ENCODE measurements around the gene TP63. TPM values are rescaled to one million over a fixed set of nuclear protein-coding genes. Genes with fewer than 3 reads are reported as not detected.

Gene TP63
- polyA plus RNA-seq, 6 donors from 2014 or later = 0.10 to 0.71 (median 0.21) TPM; not detected in 3

DNA sequence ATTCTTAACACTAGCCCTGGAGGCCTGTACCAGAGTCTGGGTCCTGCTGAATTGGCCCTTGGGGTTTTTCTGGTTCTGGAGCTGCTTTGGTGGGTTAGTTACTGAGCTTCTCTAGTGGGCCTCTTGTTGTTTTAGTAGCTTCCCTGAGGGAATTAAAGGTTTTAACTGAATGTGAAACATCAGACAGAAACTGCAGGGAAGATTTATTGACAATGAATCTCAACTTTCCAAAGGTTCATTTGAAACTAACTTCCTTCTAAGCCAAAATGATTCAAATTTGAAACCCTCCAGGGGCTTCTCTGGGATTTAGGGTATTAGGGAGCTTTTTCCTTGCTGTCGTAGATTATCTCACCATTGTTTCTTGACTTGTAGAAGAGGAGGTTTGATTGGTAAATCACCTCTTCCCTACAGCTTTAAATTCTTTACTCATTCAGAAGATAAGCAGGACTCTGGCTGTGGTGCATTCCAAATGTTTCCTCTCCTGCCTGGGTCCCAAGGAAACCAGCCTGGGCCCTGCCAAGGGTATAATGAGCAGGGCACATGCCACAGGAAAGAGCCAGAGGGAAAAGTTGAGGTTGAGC, 71.0 kb downstream of the TP63 start:
- H3K9me3 Mint-ChIP-seq = peaks cover 0 to 3% (median 0%) of the 10 kb centered on the region in 7 donors
- DNase-seq = no peak
- no peak overlapping the region for H3K4me3 Mint-ChIP-seq
- H3K36me3 Mint-ChIP-seq = no peaks in the 10 kb centered on the region
- H3K27me3 Mint-ChIP-seq = peaks cover 0 to 3% (median 0%) of the 10 kb centered on the region in 3 donors
- H3K27ac Mint-ChIP-seq = no peak overlapping the region
- H3K4me1 Mint-ChIP-seq = no peaks in the 10 kb centered on the region
- ATAC-seq (ENCODE audit: low read depth in 2 of 2) = no peak

DNA sequence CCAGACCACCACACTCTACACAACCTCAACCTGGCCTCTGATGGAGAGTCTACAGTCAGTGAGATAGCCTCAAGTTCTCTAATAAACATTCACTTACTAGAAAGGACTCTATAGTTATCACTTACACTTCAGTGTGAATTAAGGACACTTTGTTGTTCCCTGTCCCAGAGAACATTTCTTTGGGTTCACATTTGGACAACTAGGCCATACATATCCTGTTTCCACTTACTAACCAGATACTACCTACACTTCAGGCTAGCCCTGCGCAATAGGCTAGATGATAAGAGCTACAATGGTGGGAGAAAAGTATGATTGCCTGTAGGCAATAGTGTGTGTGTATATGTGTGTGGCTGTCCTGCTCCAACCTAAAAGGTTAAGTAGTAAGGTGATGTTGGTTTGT, 72.7 kb downstream of the TP63 start:
- DNase-seq (no peak), ATAC-seq (ENCODE audit: low read depth in 2 of 2) (no peak)
- Mint-ChIP-seq H3K4me1 (no peaks in the 10 kb centered on the region), H3K27me3 (peaks cover 0 to 3% (median 0%) of the 10 kb centered on the region in 3 donors), H3K36me3 (no peaks in the 10 kb centered on the region), H3K4me3 (no peak overlapping the region), H3K27ac (no peak overlapping the region), H3K9me3 (peaks cover 0 to 3% (median 0%) of the 10 kb centered on the region in 7 donors)

DNA sequence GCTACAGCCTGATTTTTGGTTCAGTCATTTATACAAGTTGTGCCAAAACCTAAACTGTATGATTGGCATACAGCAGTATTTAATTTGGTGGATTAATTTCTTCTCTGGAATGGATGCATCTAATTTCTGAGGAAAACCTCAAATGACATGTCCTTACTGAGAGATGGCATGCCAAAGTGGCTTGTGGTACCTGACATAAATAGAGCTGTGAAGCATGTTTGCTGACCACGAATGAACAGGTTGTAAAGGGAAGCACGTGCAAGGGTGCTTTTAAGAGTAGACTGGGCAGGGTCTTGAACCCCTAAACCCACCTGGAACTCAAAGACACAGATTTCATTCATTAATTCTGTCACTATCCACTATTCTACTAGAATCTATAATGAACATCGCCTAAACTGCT, 77.2 kb downstream of the TP63 start:
- no peaks in the 10 kb centered on the region for H3K36me3 Mint-ChIP-seq
- H3K4me3 Mint-ChIP-seq = no peak overlapping the region
- no peaks in the 10 kb centered on the region for H3K4me1 Mint-ChIP-seq
- DNase-seq (no peak), ATAC-seq (ENCODE audit: low read depth in 2 of 2) (no peak)
- peaks cover 0 to 11% (median 0%) of the 10 kb centered on the region in 7 donors for H3K9me3 Mint-ChIP-seq
- H3K27me3 Mint-ChIP-seq = peaks cover 0 to 3% (median 0%) of the 10 kb centered on the region in 3 donors
- no peak overlapping the region for H3K27ac Mint-ChIP-seq

DNA sequence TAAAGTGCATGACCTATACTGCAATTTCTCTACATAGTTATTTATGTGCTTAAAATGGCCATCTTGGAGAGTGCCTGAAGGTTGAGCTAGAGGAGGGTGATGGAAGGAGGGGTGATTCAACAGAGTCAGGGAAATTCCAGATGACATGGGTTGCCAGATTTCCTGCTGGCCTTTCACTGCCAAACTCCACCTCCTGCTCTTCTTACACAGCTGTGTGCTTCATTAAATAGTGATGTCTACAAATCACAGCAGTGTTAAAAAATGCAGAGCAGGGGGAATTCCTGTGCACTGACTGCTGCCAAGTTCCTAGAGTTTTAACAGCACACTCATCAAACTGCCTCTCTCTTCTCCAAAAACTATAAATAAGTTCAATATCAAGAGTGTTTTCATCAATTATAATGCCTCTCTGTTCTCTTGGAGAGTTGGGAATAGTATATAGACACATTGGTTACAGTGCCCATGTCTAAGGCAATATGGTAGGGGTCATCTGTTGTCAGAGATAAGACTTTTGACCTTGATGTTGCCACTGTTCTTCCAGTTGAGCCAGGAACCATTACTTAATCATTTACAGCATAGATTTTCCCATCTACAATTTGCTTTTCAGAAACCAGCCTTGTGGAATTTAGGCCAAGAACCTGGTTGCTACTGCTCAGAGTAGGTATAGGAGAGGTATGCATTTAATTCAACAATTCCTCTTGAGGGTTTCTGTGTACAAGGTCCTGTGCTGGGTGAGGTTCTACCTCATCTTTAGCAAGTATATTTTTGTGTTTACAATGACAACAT, 79.6 kb downstream of the TP63 start:
- no peaks in the 10 kb centered on the region for H3K4me1 Mint-ChIP-seq
- H3K9me3 Mint-ChIP-seq = peaks cover 0 to 11% (median 0%) of the 10 kb centered on the region in 7 donors
- peaks cover 0 to 3% (median 0%) of the 10 kb centered on the region in 3 donors for H3K27me3 Mint-ChIP-seq
- ATAC-seq (ENCODE audit: low read depth in 2 of 2) (peak in 1 of 2 donors; percentile 34), DNase-seq (no peak)
- H3K27ac Mint-ChIP-seq = peak overlapping the region in 1 of 6 donors; percentile 63
- no peak overlapping the region for H3K4me3 Mint-ChIP-seq
- no peaks in the 10 kb centered on the region for H3K36me3 Mint-ChIP-seq

DNA sequence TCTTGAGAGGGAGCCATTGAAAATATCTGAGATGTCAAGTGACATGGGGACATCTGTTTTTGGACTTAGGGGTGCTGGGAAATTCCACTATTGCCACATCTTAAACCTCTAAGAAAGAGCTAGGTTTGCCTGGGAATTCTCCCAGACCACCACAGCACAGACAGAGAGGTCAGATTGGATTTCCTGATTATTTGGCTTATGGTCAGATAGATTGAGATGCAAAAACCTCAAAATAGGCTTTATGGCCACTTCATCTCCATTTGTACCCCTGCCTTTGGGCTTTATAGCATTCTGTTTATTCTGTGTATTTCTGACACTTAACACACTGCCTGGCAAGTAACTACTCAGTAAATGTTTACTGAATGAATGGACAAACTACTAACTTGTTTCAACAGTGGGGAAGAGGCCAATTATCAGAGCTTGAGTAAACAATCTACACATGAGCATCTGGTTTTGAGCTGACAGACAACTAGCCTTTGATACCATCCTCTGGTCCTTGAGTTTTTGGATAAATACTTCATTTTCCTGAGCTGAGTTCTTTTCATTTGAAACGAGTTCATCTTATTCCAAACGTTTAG, 81.8 kb downstream of the TP63 start:
- ATAC-seq (ENCODE audit: low read depth in 2 of 2) = no peak
- no peak for DNase-seq
- Mint-ChIP-seq H3K4me1 (no peaks in the 10 kb centered on the region), H3K27me3 (no peaks in the 10 kb centered on the region), H3K9me3 (peaks cover 0 to 8% (median 0%) of the 10 kb centered on the region in 7 donors), H3K27ac (no peak overlapping the region), H3K4me3 (no peak overlapping the region), H3K36me3 (no peaks in the 10 kb centered on the region)

DNA sequence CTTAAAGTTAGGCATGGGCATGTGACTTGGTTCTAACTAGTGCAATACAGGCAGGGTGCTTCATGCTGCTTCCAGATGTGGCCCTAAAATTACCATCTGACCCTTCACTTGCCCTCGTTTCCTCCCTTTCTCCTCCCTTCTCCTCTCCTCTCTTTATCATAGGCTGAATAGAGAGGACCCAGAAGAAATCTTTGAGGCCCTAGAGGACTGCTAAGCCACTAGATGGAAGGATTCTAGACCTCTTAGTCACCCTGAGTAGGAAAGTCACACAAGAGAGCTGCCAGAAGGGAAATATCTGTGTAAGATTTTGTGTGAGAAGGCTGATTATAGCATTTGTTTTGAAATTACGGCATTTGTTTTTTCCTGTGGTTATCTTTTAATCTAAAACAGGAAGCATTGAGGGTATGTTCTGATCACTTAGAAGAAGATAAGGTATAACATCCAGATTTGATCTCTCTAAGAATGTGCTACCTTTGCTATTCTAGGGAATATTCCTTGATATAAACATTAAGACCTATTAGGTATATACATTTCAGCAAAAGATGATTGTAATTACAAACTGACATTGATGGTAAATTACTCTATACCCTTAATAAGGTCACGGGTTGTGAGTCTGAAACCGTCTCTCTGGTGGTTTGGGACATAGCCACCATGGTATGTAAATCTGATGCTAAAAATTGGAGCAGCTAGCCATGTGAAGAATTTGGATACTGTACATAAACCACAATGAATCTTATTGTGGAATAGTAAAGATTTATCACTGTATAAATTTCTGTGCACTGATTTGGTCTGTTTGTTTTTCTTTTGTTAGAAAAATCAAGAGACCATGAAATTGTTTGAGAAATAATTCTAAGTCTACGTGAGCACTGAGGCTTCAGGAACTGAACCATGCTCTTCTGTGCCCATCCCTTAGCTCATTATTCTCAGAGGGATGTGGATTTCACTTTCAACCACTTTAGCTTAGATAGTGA, 84.1 kb downstream of the TP63 start:
- Mint-ChIP-seq H3K27me3 (no peaks in the 10 kb centered on the region), H3K27ac (no peak overlapping the region), H3K9me3 (peaks cover 0 to 8% (median 0%) of the 10 kb centered on the region in 7 donors), H3K4me3 (no peak overlapping the region), H3K36me3 (no peaks in the 10 kb centered on the region), H3K4me1 (no peaks in the 10 kb centered on the region)
- ATAC-seq (ENCODE audit: low read depth in 2 of 2) (no peak), DNase-seq (no peak)

DNA sequence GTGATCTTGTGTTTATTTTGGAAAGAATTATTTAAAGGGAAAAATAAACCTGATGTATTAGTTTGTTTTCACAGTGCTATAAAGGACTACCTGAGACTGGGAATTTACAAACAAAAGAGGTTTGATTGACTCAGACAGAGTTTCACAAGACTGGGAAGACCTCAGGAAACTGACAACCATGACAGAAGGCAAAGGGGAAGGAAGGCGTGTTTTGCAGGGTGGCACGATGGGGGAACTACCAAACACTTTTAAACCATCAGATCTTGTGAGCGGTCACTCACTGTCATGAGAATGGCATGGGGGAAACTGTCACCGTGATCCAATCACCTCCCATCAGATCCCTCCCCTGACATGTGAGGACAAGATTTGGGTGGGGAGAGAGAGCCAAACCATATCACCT, 87.0 kb downstream of the TP63 start:
- Mint-ChIP-seq H3K4me3 (no peak overlapping the region), H3K27ac (no peak overlapping the region), H3K9me3 (no peaks in the 10 kb centered on the region), H3K36me3 (no peaks in the 10 kb centered on the region), H3K4me1 (no peaks in the 10 kb centered on the region), H3K27me3 (no peaks in the 10 kb centered on the region)
- ATAC-seq (ENCODE audit: low read depth in 2 of 2) (no peak), DNase-seq (no peak)

DNA sequence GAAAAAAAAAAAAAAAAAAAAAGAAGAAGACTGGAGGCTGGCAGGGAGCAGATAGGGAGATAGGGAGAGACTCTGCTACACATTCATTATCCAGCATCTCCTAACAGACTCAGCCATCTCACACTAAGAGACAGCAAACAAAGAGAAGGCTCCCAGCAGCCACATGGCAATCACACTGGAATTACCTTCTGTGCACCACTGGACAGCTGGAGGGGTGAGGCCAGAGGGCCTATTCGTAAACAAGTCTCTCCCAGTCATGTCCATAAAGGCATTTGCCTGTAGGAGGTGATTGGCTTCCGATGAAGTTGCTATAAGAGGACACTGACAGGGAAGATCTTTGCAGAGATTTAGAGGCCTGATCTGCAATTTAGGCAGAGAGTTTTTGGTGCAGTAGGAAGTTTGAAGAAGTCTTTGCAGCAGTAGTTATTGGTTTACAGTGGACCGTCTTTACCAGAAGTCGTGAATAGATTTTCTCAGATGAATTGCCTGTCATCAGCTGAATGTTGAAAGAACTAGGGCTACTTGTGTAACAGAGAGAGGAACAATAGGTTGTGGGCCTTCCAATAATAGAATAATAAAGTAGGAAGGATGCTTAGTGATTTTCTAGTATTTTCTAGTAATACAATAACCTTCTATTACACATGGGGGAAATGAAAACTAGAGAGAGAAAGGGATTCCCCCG, 89.7 kb downstream of the TP63 start:
- no peak overlapping the region for H3K4me3 Mint-ChIP-seq
- DNase-seq (no peak), ATAC-seq (ENCODE audit: low read depth in 2 of 2) (no peak)
- H3K9me3 Mint-ChIP-seq = peaks cover 0 to 2% (median 0%) of the 10 kb centered on the region in 7 donors
- no peaks in the 10 kb centered on the region for H3K4me1 Mint-ChIP-seq
- no peaks in the 10 kb centered on the region for H3K27me3 Mint-ChIP-seq
- no peak overlapping the region for H3K27ac Mint-ChIP-seq
- H3K36me3 Mint-ChIP-seq = no peaks in the 10 kb centered on the region

DNA sequence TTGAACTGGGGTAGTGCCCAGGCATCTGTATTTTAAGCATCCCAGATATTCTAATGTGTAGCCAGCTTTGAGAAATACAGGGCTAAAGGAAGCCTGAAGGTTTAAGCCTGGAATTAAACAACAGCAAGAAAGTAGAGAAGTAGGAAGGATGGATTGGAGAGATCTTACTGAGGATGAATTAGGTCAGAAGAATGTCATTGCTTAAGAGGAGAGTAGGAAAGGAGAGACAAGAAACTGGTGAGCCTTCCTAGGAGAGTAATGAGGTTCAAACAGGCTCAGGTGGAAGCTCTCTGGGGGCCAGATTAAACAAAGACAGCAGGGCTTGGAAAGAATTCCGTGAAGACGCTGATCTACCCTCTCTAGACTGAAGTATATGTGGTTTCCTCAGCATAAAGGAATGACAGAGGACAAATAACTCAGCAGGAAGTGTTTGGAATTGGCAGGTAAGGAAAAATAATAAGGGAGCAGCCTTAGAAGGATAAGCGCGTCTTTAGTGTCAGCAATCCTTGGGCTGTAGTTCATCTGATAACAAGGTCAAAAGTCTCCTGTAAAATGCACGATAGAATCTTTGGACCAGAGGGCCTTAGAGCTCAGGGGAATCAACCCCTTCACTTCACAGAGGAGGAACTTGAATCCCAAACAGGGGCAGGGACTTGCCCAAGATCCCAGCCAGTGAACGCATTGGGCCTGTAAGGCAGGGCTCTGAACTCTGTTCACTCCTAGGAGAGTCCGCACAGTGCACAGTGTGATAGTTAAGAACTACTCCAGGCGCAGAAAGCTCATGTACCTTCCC, 90.9 kb downstream of the TP63 start:
- Mint-ChIP-seq H3K36me3 (no peaks in the 10 kb centered on the region), H3K27me3 (no peaks in the 10 kb centered on the region), H3K4me1 (no peaks in the 10 kb centered on the region), H3K9me3 (peaks cover 0 to 2% (median 0%) of the 10 kb centered on the region in 7 donors), H3K4me3 (no peak overlapping the region), H3K27ac (no peak overlapping the region)
- DNase-seq = no peak
- ATAC-seq (ENCODE audit: low read depth in 2 of 2) = no peak

DNA sequence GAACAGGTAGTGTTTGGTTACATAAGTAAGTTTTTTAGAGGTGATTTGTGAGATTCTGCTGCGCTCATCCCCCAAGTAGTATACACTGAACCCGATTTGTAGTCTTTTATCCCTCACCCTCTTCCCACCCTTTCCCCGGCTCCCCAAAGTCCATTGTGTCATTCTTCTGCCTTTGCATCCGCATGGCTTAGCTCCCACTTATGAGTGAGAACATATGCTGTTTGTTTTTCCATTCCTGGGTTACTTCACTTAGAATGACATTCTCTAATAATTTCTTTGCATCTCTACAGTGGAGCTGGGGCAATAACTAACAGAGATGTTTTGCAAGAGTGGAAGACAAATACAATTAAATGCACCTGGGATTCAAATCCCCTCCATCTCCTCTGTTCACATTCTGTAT, 93.2 kb downstream of the TP63 start:
- Mint-ChIP-seq H3K36me3 (no peaks in the 10 kb centered on the region), H3K27ac (no peak overlapping the region)

DNA sequence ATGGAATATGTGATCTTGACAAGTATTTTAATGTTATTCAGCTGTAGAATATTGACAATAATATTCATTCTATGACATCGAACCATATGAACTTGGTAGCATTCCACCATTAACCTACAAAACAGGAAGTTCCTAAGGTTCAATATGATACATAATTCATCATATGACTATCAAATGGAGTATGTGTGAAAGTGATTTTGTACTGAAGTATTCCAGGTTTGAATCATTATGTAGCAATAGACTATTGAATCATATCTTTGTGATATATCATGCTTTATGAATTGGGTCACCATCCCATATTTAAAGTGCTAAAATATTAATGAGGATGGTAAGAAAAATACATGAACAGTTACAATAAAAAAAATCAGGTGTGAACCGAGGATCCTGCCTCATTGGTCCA, 95.1 kb downstream of the TP63 start:
- ATAC-seq (ENCODE audit: low read depth in 2 of 2) (no peak), DNase-seq (no peak)
- Mint-ChIP-seq H3K27me3 (no peaks in the 10 kb centered on the region), H3K4me3 (no peak overlapping the region), H3K4me1 (no peaks in the 10 kb centered on the region), H3K9me3 (peaks cover 0 to 2% (median 0%) of the 10 kb centered on the region in 7 donors), H3K36me3 (no peaks in the 10 kb centered on the region), H3K27ac (no peak overlapping the region)

More for the DNA sequence above, 93.2 kb downstream of the TP63 start:
- no peaks in the 10 kb centered on the region for H3K27me3 Mint-ChIP-seq
- ATAC-seq (ENCODE audit: low read depth in 2 of 2) (no peak), DNase-seq (no peak)
- no peaks in the 10 kb centered on the region for H3K4me1 Mint-ChIP-seq
- H3K9me3 Mint-ChIP-seq = peaks cover 0 to 2% (median 0%) of the 10 kb centered on the region in 7 donors
- no peak overlapping the region for H3K4me3 Mint-ChIP-seq

DNA sequence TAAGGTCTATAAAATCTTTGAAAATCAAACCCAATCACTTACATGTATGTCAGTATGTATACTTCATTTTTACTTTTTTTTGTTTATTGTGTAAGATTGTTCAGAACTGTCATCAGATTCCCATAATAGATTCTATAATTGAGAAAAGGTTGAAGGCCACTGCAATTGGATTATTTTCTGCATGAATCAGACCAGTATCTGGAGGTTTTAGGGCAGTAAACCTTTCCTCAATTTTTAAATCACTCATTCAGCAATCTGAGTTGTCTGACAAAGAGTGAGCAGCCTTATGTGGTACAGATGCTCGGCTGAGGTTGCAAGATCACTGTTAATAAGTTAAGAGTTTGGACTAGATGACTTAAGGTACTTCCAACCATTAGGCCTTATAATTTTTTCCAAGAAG, 96.0 kb downstream of the TP63 start:
- no peaks in the 10 kb centered on the region for H3K4me1 Mint-ChIP-seq
- no peaks in the 10 kb centered on the region for H3K36me3 Mint-ChIP-seq
- H3K9me3 Mint-ChIP-seq = peaks cover 0 to 2% (median 0%) of the 10 kb centered on the region in 7 donors
- H3K4me3 Mint-ChIP-seq = no peak overlapping the region
- ATAC-seq (ENCODE audit: low read depth in 2 of 2) = no peak
- no peaks in the 10 kb centered on the region for H3K27me3 Mint-ChIP-seq
- DNase-seq = no peak
- no peak overlapping the region for H3K27ac Mint-ChIP-seq
